ENCODE results near the gene SLC41A3.

- TF ChIP-seq EZH2 (IDR thresholded peaks at IDR 0.05; ENCODE audit: insufficient read depth, poor library complexity, severe bottlenecking) (no peak), EZH2phosphoT487 (IDR thresholded peaks at IDR 0.05; ENCODE audit: insufficient read depth, low read depth) (no peak)
Observed at GRCh38 chr3:126077754-126078153, 6.2 kb downstream of the SLC41A3 start.
